GM12864 (cell line): ENCODE results near the gene ANKRD37.

Experiments
- DNase-seq: peaks from one replicate; pipeline ENCODE4 v3.0.0-alpha.2; 2011; ENCODE audit warnings: low read depth
- H3K4me3 ChIP-seq: 2 replicates; pipeline ENCODE4 v1.5.1; 2011; ENCODE audit warnings: mild to moderate bottlenecking, low read depth, low read length, control low read depth
- TF ChIP-seq, protein P1 (sequence below): IDR thresholded peaks from 2 replicates; pipeline ENCODE4 v1.5.1; 2011; ENCODE audit warnings: low read depth, mild to moderate bottlenecking, moderate library complexity, low read length, control low read depth, inconsistent platforms; ENCODE audit errors: missing control alignments

ANKRD37 gene

DNA sequence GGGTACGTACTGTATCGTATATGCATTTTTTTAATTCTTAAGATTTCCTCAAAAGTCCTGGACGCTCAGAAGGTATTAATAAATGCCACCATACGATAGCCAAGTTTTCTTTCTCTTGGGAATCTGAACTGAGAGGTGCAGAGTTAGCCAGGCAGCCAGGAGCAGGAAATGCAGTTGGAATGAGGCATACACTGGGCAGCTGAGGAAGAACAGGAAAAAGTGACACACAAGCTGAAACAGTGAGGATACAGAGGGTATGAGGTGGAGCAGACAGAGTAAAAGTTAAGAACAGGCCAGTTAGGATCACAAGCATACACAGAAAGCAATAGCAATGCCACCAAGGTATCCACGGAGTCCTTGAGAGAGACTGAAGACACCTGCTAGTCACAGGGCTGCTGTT is 15.8 kb downstream of the ANKRD37 start:
- DNase-seq = no peak
- H3K4me3 ChIP-seq = no peak overlapping the region
- TF ChIP-seq, protein P1, sequence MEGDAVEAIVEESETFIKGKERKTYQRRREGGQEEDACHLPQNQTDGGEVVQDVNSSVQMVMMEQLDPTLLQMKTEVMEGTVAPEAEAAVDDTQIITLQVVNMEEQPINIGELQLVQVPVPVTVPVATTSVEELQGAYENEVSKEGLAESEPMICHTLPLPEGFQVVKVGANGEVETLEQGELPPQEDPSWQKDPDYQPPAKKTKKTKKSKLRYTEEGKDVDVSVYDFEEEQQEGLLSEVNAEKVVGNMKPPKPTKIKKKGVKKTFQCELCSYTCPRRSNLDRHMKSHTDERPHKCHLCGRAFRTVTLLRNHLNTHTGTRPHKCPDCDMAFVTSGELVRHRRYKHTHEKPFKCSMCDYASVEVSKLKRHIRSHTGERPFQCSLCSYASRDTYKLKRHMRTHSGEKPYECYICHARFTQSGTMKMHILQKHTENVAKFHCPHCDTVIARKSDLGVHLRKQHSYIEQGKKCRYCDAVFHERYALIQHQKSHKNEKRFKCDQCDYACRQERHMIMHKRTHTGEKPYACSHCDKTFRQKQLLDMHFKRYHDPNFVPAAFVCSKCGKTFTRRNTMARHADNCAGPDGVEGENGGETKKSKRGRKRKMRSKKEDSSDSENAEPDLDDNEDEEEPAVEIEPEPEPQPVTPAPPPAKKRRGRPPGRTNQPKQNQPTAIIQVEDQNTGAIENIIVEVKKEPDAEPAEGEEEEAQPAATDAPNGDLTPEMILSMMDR = no peak

DNA sequence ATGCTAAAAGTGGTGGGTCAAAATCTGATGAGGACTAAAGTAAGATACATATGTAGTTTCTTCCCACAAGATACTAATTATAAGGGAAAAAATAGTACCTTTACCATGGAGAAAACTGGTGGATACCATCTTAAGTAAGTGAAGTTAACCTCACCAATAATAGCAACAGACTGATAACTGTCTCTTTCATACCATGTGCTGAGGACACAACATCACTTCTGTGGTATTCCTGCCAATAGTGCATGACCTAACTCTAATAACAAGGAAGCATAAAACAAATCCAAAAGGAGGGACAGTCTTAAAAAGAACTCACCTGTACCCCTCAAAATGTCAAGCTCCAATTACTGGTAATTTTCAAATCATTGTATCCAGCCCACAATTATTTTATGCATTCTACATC is 20.3 kb downstream of the ANKRD37 start:
- no peak overlapping the region for H3K4me3 ChIP-seq
- TF ChIP-seq, protein P1 = no peak
- DNase-seq = no peak

DNA sequence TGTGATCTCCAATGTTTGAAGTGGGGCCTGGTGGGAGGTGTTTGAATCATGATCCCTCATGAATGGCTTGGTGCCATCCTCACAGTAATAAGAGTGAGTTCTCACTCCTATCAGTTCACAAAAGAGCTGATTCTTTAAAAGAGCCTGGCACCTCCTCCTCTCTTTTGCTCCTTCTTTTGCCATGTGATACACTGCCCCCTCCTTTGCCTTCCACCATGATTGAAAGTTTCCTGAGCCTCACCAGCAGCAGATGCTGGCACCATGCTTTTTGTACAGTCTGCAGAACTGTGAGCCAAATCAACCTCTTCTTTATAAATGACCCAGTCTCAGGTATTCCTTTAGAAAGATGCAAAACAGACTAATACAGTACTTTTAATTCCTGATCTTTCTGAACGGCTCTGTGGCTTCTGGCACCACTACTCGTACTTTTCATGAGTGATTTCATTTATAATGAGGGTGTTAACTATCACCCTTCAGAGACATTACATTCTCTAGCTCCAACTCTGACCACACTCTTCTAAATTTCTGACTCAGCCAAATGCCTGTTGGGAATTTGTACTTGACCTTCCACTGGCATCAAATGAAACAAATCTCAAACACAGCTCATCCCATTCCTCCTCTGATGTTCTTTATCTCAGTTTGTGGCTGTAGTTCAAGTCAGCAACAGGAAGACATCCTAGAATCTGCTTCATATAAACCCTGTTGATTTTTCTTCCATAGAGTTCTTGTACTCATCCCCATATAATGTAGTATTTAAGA is 24.9 kb downstream of the ANKRD37 start:
- no peak overlapping the region for H3K4me3 ChIP-seq
- no peak for DNase-seq
- TF ChIP-seq, protein P1 = no peak

DNA sequence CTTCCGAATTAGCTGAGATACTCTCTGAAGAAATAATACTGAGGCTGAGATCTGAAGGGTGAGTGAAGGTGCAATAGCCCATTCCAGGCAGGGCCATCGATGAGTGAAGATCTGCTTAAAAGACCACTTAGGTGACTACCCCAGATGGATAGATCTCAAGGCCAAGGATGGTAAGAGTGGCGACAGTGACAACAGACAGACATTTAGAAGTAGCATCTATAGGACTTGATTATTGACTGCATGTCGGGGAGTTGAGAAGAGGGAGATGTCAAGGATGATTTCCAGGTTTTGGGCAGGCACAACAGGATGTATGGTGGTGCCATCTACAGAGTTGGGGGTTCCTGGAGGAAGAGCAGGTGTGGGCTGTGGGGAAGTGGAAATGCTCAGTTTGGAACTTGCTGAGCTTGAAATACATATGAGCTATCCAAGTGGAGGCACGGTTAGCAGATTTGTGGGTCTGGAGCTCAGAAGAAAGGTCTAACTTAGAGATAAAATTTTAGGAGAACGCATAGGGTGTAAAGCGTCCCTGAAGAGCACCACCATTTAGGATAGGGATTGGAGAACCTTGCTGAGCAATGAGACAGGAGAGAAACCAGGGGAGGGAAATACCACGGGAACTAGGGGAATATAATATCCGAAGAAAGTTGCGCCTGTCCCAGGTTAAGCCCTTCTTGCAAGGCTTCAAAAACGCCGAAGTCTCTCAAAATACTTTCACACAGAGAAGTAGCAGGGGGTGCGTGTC is 28.4 kb downstream of the ANKRD37 start:
- peak overlapping the region; percentile 83 for H3K4me3 ChIP-seq
- DNase-seq = no peak
- TF ChIP-seq, protein P1 = no peak

DNA sequence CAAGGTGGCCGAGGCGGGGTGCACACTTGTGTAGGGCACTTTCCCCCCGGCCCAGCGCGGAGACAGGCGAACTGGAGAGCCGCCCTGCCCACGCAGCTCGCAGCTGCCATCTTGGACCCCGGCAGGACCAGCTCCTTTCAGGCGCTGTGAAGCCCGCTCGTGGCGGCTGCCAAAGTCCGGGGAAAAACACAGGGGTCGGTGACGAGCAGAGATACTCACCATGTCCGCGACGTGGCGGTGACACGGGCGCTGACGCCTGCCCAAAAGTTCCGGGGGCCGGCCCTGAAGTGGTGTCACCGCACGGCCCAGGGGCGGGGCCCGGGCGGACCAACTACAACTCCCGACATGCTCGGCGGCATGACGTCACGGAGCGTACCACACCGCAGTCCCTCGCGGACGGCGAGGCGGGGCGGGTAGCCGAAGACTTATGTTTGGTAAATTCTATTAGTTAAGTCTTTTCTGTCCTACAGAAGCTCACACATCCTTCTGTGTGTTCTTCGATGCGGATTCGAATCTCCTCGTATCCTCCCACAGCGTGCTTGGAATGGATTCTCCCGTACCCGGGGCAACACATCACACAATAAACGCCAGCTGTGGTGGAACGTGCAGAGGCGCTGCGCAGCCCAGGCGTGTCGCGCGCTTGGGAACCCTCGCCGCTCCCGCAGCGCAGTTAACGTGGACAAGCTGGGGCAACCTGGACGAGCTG is 29.2 kb downstream of the ANKRD37 start, which contains the start of gene UFSP2:
TSS of gene UFSP2 (minus strand) at position 318 of the 706 bp plus-strand sequence. CDS start at position 222, 96 bp downstream.
- peak; percentile 79 for DNase-seq
- peak within 1 kb of the TSS; percentile 83 for H3K4me3 ChIP-seq
- TF ChIP-seq, protein P1 = no peak

DNA sequence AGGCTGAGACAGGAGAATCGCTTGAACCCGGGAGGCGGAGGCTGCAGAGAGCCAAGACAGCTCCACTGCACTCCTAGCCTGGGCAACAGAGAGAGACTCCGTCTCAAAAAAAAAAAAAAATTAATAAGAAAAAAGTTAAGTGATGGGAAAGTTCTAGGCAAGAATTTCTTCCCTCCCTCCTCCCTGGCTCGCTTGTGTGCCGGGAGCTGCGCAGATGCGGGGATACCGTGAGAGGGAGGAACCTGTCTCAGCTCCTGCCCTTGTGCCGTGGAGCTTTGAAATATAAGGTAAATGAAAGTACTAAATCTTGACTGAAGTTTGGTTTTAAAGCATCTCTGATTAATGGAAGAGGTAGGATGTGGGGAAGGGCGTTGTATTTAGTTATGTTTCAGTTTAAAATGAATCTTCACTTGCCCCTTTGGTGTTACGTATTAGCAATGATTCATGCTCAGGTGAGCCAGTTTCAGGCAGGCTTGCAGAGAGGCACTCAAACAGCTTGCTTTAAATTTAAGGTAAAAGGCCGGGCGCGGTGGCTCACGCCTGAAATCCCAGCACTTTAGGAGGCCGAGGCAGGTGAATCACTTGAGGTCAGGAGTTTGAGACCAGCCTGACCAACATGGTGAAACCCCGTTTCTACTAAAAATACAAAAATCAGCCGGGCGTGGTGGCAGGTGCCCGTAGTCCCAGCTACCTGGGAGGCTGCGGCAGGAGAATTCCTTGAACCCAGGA is 30.5 kb downstream of the ANKRD37 start:
- no peak overlapping the region for H3K4me3 ChIP-seq
- TF ChIP-seq, protein P1 = no peak
- no peak for DNase-seq
